ENCODE data around the gene SCYL2. TPM values are rescaled to one million over a fixed set of nuclear protein-coding genes. Genes with fewer than 3 reads are reported as not detected.
"Not testable (repeated sequence)": the region's sequence is repeated elsewhere in the genome, so short reads cannot be mapped to it uniquely, and the experiment has no call there.

Gene SCYL2
- total and polyA plus RNA-seq, 9 donors, result 11.0 to 47.6 (median 37.1) TPM

DNA sequence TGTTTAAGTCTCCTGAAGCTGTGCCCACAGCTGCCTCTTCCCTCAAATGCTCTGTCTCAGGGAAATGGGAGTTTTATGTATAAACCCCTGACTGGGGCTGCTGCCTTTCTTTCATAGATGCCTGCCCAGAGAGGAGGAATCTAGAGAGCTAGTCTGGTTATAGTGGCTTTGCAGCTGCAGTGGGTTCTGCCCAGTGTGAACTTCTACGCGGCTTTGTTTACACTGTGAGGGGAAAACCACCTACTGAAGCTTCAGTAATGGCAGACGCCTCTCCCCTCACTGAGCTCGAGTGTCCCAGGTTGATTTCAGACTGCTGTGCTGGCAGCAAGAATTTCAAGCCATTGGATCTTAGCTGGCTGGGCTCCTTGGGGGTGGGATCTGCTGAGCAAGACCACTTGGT lies 36.9 kb downstream of the SCYL2 start:
- Histone ChIP-seq H3K36me3 (no peaks in the 10 kb centered on the region), H3K27ac (no peak overlapping the region), H3K4me1 (ENCODE audit: insufficient read depth) (no peaks in the 10 kb centered on the region), H3K27me3 (no peaks in the 10 kb centered on the region), H3K9me3 (no peaks in the 10 kb centered on the region), H3K4me3 (no peak overlapping the region)
- intact Hi-C loops (cut with DNase I), result no loop called here
- TF ChIP-seq EP300 (IDR thresholded peaks at IDR 0.05) (no peak), CTCF (IDR thresholded peaks at IDR 0.05) (no peak), POLR2A (IDR thresholded peaks at IDR 0.05) (no peak)
- WGBS, 3 donors, result 95 to 100% (median 98%) methylated on average over 4 of the region's 4 CpGs
- DNase-seq, result no peak

DNA sequence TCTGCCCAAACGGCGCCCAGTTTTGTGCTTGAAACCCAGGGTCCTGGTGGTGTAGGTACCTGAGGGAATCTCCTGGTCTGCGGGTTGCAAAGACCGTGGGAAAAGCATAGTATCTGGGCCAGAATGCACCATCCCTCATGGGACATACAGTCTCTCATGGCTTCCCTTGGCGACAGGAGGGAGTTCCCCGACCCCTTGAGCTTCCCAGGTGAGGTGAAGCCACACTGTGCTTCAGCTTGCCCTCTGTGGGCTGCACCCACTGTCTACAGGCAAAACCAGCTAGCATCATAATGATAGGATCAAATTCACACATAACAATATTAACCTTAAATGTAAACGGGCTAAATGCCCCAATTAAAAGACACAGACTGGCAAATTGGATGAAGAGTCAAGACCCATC lies 37.4 kb downstream of the SCYL2 start:
- intact Hi-C loops (cut with DNase I); H3K4me1 ChIP-seq (ENCODE audit: insufficient read depth); H3K9me3 ChIP-seq; H3K27me3 ChIP-seq; DNase-seq; H3K4me3 ChIP-seq; H3K36me3 ChIP-seq; H3K27ac ChIP-seq: not testable (repeated sequence)
- WGBS, 3 donors, result 95 to 99% (median 96%) methylated on average over 7 of the region's 7 CpGs

DNA sequence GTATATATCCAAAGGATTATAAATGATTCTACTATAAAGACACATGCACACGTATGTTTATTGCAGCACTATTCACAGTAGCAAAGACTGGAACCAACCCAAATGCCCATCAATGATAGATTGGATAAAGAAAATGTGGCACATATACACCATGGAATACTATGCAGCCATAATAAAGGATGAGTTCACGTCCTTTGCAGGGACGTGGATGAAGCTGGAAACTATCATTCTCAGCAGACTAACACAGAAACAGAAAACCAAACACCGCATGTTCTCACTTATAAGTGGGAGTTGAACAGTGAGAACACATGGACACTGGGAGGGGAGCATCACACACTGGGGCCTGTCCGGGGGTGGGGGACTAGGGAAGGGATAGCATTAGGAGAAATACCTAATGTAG lies 41.2 kb downstream of the SCYL2 start:
- DNase-seq; H3K36me3 ChIP-seq; H3K4me3 ChIP-seq; H3K9me3 ChIP-seq; H3K27me3 ChIP-seq; H3K27ac ChIP-seq; intact Hi-C loops (cut with DNase I); H3K4me1 ChIP-seq (ENCODE audit: insufficient read depth): not testable (repeated sequence)
- WGBS, 3 donors, result 95 to 96% (median 96%) methylated on average over 5 of the region's 5 CpGs

DNA sequence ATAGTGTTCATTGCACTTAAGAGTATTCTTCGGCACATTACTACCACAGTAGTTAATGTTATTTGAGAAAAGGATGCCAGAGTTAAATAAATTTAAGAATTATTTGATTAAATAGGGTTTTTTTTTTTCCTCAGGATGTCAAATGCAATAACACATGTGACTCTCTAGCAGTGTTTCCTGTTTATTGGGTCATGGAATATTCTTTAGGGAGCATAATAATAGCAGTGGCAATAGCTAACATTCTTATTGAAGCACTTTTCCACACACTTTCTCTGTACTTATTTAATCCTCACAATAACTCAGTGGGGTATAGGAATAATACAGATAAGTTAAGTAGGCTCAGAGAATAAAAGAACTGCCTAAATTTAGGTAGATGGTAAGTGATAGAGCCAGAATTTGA lies 44.3 kb downstream of the SCYL2 start:
- Histone ChIP-seq H3K36me3 (no peaks in the 10 kb centered on the region), H3K27ac (no peak overlapping the region), H3K4me1 (ENCODE audit: insufficient read depth) (no peaks in the 10 kb centered on the region), H3K27me3 (no peaks in the 10 kb centered on the region), H3K9me3 (no peaks in the 10 kb centered on the region), H3K4me3 (no peak overlapping the region)
- intact Hi-C loops (cut with DNase I), result no loop called here
- 91 to 93% (median 91%) methylated on average over 1 of the region's 1 CpG for WGBS, 3 donors
- TF ChIP-seq POLR2A (IDR thresholded peaks at IDR 0.05), result no peak
- TF ChIP-seq CTCF (IDR thresholded peaks at IDR 0.05), result no peak
- no peak for TF ChIP-seq EP300 (IDR thresholded peaks at IDR 0.05)
- no peak for DNase-seq

DNA sequence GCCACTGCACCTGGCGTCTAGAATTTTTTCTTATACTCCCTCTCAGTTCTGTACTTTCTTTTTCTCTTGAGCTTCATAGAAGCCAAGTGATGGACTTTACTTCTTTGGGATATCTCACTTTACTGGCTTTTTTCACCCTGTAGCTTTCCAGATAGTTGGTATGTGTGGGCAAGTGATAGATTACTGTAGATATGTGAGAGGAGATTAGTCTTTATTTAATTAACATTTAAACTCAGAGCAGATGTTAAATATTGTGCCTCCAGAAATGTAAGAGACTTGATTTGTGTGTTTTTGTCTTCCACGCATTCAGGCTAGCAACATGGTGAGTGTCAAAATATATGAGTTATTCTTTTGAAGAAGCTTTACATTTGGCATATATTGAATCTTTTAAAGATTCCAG lies 50.4 kb downstream of the SCYL2 start:
- Histone ChIP-seq H3K36me3 (no peaks in the 10 kb centered on the region), H3K27me3 (no peaks in the 10 kb centered on the region), H3K4me1 (ENCODE audit: insufficient read depth) (no peaks in the 10 kb centered on the region), H3K9me3 (no peaks in the 10 kb centered on the region), H3K27ac (no peak overlapping the region), H3K4me3 (no peak overlapping the region)
- DNase-seq, result no peak
- intact Hi-C loops (cut with DNase I), result no loop called here
- TF ChIP-seq POLR2A (IDR thresholded peaks at IDR 0.05), result no peak
- no peak for TF ChIP-seq CTCF (IDR thresholded peaks at IDR 0.05)
- no peak for TF ChIP-seq EP300 (IDR thresholded peaks at IDR 0.05)
- 96 to 98% (median 96%) methylated on average over 2 of the region's 2 CpGs for whole genome bisulfite sequencing, 3 donors

- intact Hi-C loops (cut with DNase I), result no loop called here
- no peaks in the 10 kb centered on the region for H3K27me3 ChIP-seq
- no peak overlapping the region for H3K27ac ChIP-seq
- H3K4me1 ChIP-seq (ENCODE audit: insufficient read depth), result no peaks in the 10 kb centered on the region
- TF ChIP-seq CTCF (IDR thresholded peaks at IDR 0.05) (no peak), EP300 (IDR thresholded peaks at IDR 0.05) (no peak), POLR2A (IDR thresholded peaks at IDR 0.05) (no peak)
- DNase-seq, result no peak
- no peaks in the 10 kb centered on the region for H3K36me3 ChIP-seq
- no peaks in the 10 kb centered on the region for H3K9me3 ChIP-seq
- no peak overlapping the region for H3K4me3 ChIP-seq
Observed at GRCh38 chr12:100324498-100324897, 57.5 kb downstream of the SCYL2 start.

All from ovary (tissue), 9 donors.